Astrocyte (in vitro differentiated cells and primary cell): Measurements from ENCODE around the gene COL27A1. TPM values are rescaled to one million over a fixed set of nuclear protein-coding genes. Genes with fewer than 3 reads are reported as not detected.

Source experiments
- DNase-seq: peaks from one replicate; pipeline ENCODE4 v3.0.0-alpha.2; 2010; ENCODE audit warnings: low read depth
- FAIRE-seq: peaks from 2 replicates; lab custom pipeline; 2011; peaks lifted over from hg19 to GRCh38; lab: Jason Lieb, UNC
- H2AFZ ChIP-seq: 2 replicates; pipeline ENCODE4 v1.6.0; 2012; ENCODE audit warnings: low read depth, low read length, inconsistent platforms
- H3K27ac ChIP-seq: 2 replicates; pipeline ENCODE4 v1.5.1; 2011; ENCODE audit warnings: low read depth, low read length, inconsistent platforms
- H3K27me3 ChIP-seq: 2 replicates; pipeline ENCODE4 v1.6.0; 2011; ENCODE audit warnings: low read length, inconsistent platforms; ENCODE audit not compliant: insufficient read depth
- H3K36me3 ChIP-seq: 2 replicates; pipeline ENCODE4 v1.5.1; 2011; ENCODE audit warnings: low read length, inconsistent platforms; ENCODE audit not compliant: insufficient read depth
- H3K4me1 ChIP-seq: 2 replicates; pipeline ENCODE4 v1.5.1; 2011; ENCODE audit warnings: low read length, inconsistent platforms; ENCODE audit not compliant: insufficient read depth
- H3K4me2 ChIP-seq: 2 replicates; pipeline ENCODE4 v1.6.0; 2012; ENCODE audit warnings: low read length, inconsistent platforms
- H3K4me3 ChIP-seq: 2 replicates; pipeline ENCODE4 v1.5.1; 2011; ENCODE audit warnings: low read depth, mild to moderate bottlenecking, low read length, inconsistent platforms; ENCODE audit not compliant: insufficient read depth
- H3K79me2 ChIP-seq: 2 replicates; pipeline ENCODE4 v1.6.0; 2012; ENCODE audit warnings: mild to moderate bottlenecking, low read length, inconsistent platforms; ENCODE audit not compliant: insufficient read depth
- H3K9ac ChIP-seq: 2 replicates; pipeline ENCODE4 v1.6.0; 2012; ENCODE audit warnings: mild to moderate bottlenecking, low read length, inconsistent platforms
- H3K9me3 ChIP-seq: 2 replicates; pipeline ENCODE4 v1.5.1; 2012; ENCODE audit warnings: low read depth, mild to moderate bottlenecking, low read length, inconsistent platforms; ENCODE audit not compliant: insufficient read depth
- H4K20me1 ChIP-seq: 2 replicates; pipeline ENCODE4 v1.6.0; 2012; ENCODE audit warnings: low read length, inconsistent platforms; ENCODE audit not compliant: insufficient read depth
- H3K27ac Mint-ChIP-seq: one replicate; pipeline ENCODE4 v1.8.0; 2021; ENCODE audit warnings: mild to moderate bottlenecking, mixed read lengths; ENCODE audit not compliant: unreplicated experiment
- H3K27me3 Mint-ChIP-seq: one replicate; pipeline ENCODE4 v1.8.0; 2021; ENCODE audit warnings: low read depth, mixed read lengths; ENCODE audit not compliant: unreplicated experiment
- H3K36me3 Mint-ChIP-seq: one replicate; pipeline ENCODE4 v1.8.0; 2021; ENCODE audit warnings: low read depth, mixed read lengths; ENCODE audit not compliant: unreplicated experiment
- H3K4me1 Mint-ChIP-seq: one replicate; pipeline ENCODE4 v1.8.0; 2021; ENCODE audit warnings: low read depth, mixed read lengths; ENCODE audit not compliant: unreplicated experiment
- H3K4me3 Mint-ChIP-seq: one replicate; pipeline ENCODE4 v1.8.0; 2021; ENCODE audit warnings: mild to moderate bottlenecking, moderate library complexity, mixed read lengths; ENCODE audit not compliant: unreplicated experiment
- H3K9me3 Mint-ChIP-seq: one replicate; pipeline ENCODE4 v1.8.0; 2021; ENCODE audit warnings: mild to moderate bottlenecking, mixed read lengths; ENCODE audit not compliant: unreplicated experiment
- CTCF ChIP-seq: IDR thresholded peaks from 2 replicates; pipeline ENCODE4 v1.5.1; 2011; ENCODE audit warnings: low read depth, mild to moderate bottlenecking, inconsistent platforms, low read length, moderate library complexity; ENCODE audit not compliant: insufficient read depth
- EZH2 ChIP-seq: IDR thresholded peaks from 2 replicates; pipeline ENCODE4 v1.6.1; 2012; ENCODE audit warnings: mild to moderate bottlenecking, low read length, inconsistent platforms; ENCODE audit not compliant: insufficient read depth
- total RNA-seq: library from RNA; stranded (reverse); gene quantifications from 2 replicates; pipeline ENCODE4 v1.2.1, GENCODE V29; 2021

The COL27A1 gene
- total RNA-seq, 1 donor from 2014 or later, result 31.2 TPM

DNA sequence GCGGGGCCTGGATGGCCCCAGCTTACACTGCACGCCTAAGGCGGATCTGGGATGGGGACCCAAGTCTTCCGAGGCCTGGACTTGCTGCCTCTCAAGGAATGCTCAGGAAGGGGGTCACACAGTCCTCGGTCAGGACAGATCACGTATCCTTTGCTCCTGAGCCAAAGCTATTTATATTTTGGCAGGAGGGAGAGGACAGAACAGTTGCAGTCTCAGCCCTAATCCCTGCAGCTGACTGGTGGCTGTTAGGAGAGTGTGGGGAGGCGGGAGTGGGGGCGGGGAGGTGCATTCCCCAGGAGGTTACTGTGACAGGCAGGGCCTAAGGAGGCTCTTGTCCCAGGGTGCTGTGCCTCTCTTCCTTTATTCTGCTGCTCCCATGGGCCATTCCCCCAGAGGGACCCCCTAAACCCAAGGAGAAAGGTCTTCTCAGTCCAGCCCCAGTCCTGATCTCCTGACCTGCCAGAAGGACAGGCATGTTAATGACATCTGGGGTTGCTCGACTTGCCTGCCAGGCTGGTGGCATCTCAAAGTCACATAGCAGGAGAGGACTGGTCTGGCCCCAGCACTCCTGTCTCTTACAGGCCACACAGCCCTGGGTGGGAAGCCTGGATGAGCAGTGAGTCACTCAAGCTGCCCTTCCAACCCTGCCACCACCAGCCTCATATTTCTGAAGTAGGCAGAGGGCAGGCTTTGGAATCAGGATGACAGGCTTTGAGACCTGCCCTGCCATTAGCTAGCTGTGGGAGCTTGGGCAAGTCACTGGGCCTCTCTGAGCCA is 51.9 kb downstream of the COL27A1 start:
- H3K36me3 ChIP-seq, result no peaks in the 10 kb centered on the region
- peak overlapping the region; percentile 21 for H3K4me2 ChIP-seq
- DNase-seq (peak; percentile 33), FAIRE-seq (no peak)
- no peaks in the 10 kb centered on the region for H3K79me2 ChIP-seq
- no peak overlapping the region for H3K9ac ChIP-seq
- no peak overlapping the region for H3K27ac ChIP-seq
- Mint-ChIP-seq H3K9me3 (no peaks in the 10 kb centered on the region), H3K27me3 (no peaks in the 10 kb centered on the region), H3K4me1 (peaks cover 21% of the 10 kb centered on the region), H3K4me3 (no peak overlapping the region), H3K36me3 (peaks cover 31% of the 10 kb centered on the region), H3K27ac (no peak overlapping the region)
- H2AFZ ChIP-seq, result no peak overlapping the region
- H3K9me3 ChIP-seq, result no peaks in the 10 kb centered on the region
- H3K4me3 ChIP-seq, result no peak overlapping the region
- H3K27me3 ChIP-seq, result no peaks in the 10 kb centered on the region
- TF ChIP-seq EZH2 (no peak), CTCF (no peak)
- H4K20me1 ChIP-seq, result peaks cover 15% of the 10 kb centered on the region
- peaks cover 13% of the 10 kb centered on the region for H3K4me1 ChIP-seq

GRCh38 chr9:114207845-114208244 is 52.5 kb downstream of the COL27A1 start:
- H3K9me3 ChIP-seq, result no peaks in the 10 kb centered on the region
- Mint-ChIP-seq H3K4me1 (peaks cover 21% of the 10 kb centered on the region), H3K27me3 (no peaks in the 10 kb centered on the region), H3K36me3 (peaks cover 33% of the 10 kb centered on the region), H3K4me3 (no peak overlapping the region), H3K9me3 (no peaks in the 10 kb centered on the region), H3K27ac (no peak overlapping the region)
- H3K4me3 ChIP-seq, result no peak overlapping the region
- H3K27me3 ChIP-seq, result no peaks in the 10 kb centered on the region
- FAIRE-seq (no peak), DNase-seq (no peak)
- TF ChIP-seq EZH2, result no peak
- peaks cover 15% of the 10 kb centered on the region for H4K20me1 ChIP-seq
- H3K27ac ChIP-seq, result no peak overlapping the region
- H2AFZ ChIP-seq, result no peak overlapping the region
- H3K36me3 ChIP-seq, result no peaks in the 10 kb centered on the region
- no peaks in the 10 kb centered on the region for H3K79me2 ChIP-seq
- no peak overlapping the region for H3K4me2 ChIP-seq
- H3K4me1 ChIP-seq, result peaks cover 13% of the 10 kb centered on the region
- H3K9ac ChIP-seq, result no peak overlapping the region

GRCh38 chr9:114209151-114209550 is 53.8 kb downstream of the COL27A1 start:
- Mint-ChIP-seq H3K4me3 (no peak overlapping the region), H3K27me3 (no peaks in the 10 kb centered on the region), H3K9me3 (no peaks in the 10 kb centered on the region), H3K36me3 (peaks cover 41% of the 10 kb centered on the region), H3K27ac (no peak overlapping the region), H3K4me1 (peaks cover 13% of the 10 kb centered on the region)
- no peak overlapping the region for H3K4me2 ChIP-seq
- no peak overlapping the region for H3K4me3 ChIP-seq
- DNase-seq, result no peak
- H3K36me3 ChIP-seq, result peaks cover 4% of the 10 kb centered on the region
- peaks cover 18% of the 10 kb centered on the region for H3K4me1 ChIP-seq
- peaks cover 13% of the 10 kb centered on the region for H4K20me1 ChIP-seq
- H3K9me3 ChIP-seq, result no peaks in the 10 kb centered on the region
- FAIRE-seq, result no peak
- no peak overlapping the region for H2AFZ ChIP-seq
- H3K27me3 ChIP-seq, result no peaks in the 10 kb centered on the region
- no peak overlapping the region for H3K9ac ChIP-seq
- no peak overlapping the region for H3K27ac ChIP-seq
- H3K79me2 ChIP-seq, result no peaks in the 10 kb centered on the region
- no peak for TF ChIP-seq EZH2
- TF ChIP-seq CTCF, result no peak
